WI38 (cell line): ENCODE results near the gene AMH.

Experiments
- H3K4me3 ChIP-seq: 2 replicates; pipeline ENCODE4 v1.5.1; 2011; ENCODE audit warnings: low read depth, mild to moderate bottlenecking, control low read depth, low read length
- TF ChIP-seq, protein P1 (sequence below): IDR thresholded peaks from 2 replicates; pipeline ENCODE4 v1.5.1; 2012; ENCODE audit warnings: low read depth, mild to moderate bottlenecking, control low read depth, low read length

The AMH gene

DNA sequence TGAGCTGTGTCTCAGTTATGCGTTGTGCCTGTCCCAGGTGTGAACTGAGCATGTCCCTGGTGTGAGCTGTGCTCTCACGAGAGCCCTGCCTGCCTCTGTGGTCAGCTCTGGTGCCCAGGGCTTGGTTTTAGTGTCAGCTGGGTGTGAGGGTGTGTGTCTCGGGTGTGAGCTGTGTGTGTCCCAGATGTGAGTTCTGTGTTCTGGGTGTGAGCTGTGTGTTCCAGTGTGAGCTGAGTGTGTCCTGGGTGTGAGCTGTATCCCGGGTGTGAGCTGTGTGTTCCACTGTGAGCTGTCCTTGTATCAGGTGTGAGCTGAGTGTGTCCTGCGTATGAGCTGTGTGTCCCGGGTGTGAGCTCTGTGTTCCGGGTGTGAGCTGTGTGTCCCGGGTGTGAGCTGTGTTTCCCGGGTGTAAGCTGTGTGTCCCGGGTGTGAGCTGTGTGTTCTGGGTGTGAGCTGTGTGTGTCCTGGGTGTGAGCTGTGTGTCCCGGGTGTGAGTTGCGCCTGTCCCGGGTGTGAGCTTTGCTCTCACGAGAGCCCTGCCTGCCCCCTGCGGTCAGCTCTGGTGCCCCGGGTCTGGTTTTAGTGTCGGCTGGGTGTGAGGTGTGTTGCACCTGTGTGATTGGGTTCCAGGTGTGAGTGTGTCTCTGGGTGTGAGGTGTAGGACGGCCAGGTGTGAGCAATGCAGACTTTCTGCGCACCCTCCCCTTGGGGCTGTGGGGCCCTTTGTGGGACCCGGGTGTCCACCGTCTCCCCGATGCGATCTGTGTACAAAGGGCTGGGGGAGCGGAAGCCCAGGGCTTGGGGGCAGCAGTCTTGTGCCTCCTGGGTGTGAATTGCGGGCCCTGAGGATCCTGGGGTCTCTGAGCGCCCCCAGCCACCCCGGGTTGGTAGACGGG lies 39.9 kb downstream of the AMH start:
- H3K4me3 ChIP-seq, result no peak overlapping the region

DNA sequence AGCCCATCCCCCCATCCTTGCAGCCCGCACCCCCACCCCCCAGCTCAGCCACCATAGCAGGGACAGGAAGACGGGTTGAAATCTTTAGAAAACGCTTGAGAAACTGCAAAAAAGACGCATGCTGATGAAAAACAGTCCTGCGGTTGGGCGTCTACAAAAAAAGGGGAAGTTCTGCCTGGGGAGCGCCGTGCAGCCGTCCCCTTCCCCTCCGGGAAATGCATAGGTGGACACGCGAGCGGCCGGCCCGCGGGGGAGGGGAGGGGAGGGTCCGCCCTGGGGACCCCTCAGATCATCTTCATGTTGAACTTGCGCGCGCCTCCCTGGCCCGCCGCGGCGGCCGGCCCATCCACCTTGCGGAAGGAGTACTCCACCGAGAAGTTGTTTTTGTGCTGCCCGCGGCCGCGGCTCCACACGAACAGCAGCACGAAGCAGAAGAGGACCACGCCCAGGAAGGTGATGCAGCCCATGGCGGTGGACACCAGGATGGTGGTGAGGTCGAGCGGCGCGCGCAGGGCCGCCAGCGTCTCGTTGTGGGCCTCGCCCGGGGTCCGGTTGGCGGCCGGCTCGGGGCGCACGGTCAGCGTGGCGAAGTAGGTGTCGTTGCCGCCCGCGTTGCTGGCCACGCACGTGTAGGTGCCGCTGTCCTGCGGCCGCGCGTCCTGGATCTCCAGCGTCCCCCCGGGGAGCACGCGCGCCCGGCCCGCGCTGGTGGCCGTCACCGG lies 40.8 kb downstream of the AMH start:
- no peak overlapping the region for H3K4me3 ChIP-seq
- TF ChIP-seq, protein P1, sequence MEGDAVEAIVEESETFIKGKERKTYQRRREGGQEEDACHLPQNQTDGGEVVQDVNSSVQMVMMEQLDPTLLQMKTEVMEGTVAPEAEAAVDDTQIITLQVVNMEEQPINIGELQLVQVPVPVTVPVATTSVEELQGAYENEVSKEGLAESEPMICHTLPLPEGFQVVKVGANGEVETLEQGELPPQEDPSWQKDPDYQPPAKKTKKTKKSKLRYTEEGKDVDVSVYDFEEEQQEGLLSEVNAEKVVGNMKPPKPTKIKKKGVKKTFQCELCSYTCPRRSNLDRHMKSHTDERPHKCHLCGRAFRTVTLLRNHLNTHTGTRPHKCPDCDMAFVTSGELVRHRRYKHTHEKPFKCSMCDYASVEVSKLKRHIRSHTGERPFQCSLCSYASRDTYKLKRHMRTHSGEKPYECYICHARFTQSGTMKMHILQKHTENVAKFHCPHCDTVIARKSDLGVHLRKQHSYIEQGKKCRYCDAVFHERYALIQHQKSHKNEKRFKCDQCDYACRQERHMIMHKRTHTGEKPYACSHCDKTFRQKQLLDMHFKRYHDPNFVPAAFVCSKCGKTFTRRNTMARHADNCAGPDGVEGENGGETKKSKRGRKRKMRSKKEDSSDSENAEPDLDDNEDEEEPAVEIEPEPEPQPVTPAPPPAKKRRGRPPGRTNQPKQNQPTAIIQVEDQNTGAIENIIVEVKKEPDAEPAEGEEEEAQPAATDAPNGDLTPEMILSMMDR, result no peak

More for the DNA sequence above, 39.9 kb downstream of the AMH start:
- TF ChIP-seq, protein P1, result no peak

DNA sequence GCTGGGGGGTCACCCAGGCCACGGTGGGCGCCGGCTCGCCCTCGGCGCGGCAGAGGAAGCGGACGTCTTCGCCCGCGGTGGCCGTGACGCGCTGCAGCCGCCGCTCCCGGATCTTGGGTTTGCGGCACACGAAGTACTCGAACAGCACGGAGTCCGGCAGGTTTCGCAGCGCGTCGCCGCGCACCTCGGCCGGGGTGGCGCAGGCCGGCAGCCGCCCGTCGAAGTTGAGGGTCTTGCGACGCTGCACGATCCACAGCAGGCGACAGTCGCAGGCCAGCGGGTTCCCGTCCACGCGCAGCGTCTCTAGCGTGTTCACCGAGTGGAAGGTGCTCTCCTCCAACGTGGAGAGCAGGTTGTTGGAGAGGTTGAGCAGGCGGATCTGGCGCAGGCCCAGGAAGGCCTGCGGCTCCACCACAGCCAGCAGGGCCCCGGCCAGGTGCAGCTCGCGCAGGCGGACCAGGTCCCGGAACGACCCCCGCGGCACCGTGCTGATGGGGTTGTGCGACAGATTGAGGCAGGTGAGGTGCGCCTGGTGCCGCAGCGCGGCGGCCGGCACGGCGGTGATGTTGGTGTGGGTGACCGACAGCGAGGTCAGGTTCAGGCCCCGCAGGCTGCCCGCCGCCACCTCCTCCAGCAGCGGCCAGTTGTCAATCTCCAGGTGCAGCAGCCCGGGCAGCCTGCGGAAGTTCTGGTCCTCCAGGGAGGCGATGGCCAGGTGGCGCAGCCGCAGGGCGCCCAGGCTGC lies 41.5 kb downstream of the AMH start:
- H3K4me3 ChIP-seq, result no peak overlapping the region
- TF ChIP-seq, protein P1, result no peak

DNA sequence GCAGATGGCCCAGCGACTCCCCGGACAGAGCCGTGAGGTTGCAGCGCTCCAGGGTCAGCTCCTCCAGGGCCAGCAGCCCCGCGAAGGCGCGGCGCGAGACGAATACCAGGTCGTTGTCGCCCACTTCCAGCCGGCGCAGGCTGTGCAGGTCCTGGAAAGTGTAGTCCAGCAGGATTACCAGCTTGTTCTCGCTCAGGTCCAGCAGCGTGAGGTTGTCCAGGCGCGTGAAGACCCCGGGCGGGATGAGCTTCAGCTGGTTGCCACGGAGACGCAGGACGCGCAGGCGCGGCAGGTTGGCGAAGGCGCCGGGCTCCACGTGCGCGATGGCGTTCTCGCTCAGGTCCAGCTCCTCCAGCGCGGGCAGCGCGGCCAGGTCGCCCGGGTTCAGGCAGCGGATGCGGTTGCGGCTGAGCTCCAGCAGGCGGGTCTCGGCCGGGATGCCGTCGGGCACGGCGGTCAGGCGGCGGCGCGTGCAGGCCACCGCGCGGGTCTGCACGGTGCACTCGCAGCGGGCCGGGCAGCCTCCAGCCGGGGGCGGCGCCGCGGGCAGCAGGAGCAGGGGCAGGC lies 42.1 kb downstream of the AMH start:
- TF ChIP-seq, protein P1, result no peak
- H3K4me3 ChIP-seq, result no peak overlapping the region

DNA sequence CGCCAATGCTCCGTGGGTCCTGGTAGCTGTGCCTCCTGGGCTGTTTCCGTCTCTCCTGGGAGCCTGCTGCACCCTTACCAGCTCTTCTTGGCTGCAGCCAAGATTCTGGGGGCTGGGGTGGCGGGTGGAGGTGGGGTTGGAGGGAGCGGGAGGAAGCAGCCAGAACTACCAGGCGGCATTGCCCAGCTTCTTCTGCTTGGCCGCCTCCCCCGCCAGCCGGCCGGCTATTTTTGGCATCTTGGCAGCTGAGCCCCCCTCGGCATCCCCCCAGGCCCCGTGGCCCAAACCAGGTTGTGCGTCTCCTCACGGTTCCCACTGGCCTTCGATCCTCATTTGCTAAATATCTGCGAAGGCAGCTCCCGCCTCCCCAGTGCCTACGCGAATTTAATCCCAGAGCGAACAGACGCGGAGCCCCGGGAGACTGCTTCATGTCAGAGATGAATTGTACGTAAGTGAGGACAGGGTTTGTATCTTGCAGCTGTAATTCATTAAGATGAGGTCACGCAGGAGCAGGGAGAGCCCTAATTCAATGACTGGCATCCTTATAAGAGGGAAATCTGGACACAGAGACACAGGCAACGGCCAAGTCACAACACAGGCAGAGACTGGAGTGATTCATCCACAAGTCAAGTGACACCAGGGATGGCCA lies 45.7 kb downstream of the AMH start:
- no peak overlapping the region for H3K4me3 ChIP-seq
- TF ChIP-seq, protein P1, result no peak

DNA sequence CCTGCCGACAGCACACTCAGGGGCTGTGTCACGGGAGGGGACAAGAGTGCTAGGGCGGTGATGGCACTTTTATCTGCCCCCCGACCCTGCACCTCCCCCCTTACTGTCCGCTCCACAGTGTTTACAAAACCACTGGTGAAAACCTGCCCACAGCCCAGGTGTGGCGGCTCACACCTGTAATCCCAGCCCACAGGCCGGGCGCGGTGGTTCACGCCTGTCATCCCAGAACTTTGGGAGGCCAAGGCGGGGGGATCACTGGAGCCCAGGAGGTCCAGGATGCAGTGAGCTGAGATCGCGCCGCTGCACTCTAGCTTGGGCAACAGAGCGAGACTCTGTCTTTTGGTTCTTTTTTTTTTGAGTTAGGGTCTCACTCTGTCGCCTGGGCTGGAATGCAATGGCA lies 47.0 kb downstream of the AMH start:
- TF ChIP-seq, protein P1, result no peak
- no peak overlapping the region for H3K4me3 ChIP-seq
